Liver (tissue), 9 donors: ENCODE data around the gene GPR42. TPM values are rescaled to one million over a fixed set of nuclear protein-coding genes. Genes with fewer than 3 reads are reported as not detected.

ENCODE experiments used
- DNase-seq: peaks from one replicate; pipeline ENCODE4 v3.0.0-alpha.2; 2017; ENCODE audit warnings: low spot score
- H3K27ac ChIP-seq, 2 donors: one replicate each; pipeline ENCODE4 v1.7.0; 2013; ENCODE audit warnings: inconsistent platforms in 2 of 2, low read length in 2 of 2, control low read depth in 1 of 2, low read depth in 1 of 2, mild to moderate bottlenecking in 1 of 2
- H3K27me3 ChIP-seq, 4 donors: one replicate each; pipeline versions ENCODE4 v1.6.1 to v1.7.0; 2013; ENCODE audit warnings: low read length in 3 of 4, inconsistent platforms in 1 of 4, mild to moderate bottlenecking in 1 of 4, moderate library complexity in 1 of 4; ENCODE audit not compliant: control insufficient read depth in 4 of 4, insufficient read depth in 4 of 4
- H3K36me3 ChIP-seq, 4 donors: one replicate each; pipeline versions ENCODE4 v1.6.1 to v1.7.0; 2013; ENCODE audit warnings: low read length in 3 of 4, mild to moderate bottlenecking in 3 of 4, low read depth in 1 of 4, moderate library complexity in 1 of 4; ENCODE audit not compliant: control insufficient read depth in 4 of 4, insufficient read depth in 3 of 4
- H3K4me1 ChIP-seq, 4 donors: one replicate each; pipeline versions ENCODE4 v1.6.1 to v1.7.0; 2013; ENCODE audit warnings: low read length in 3 of 4, mild to moderate bottlenecking in 3 of 4, moderate library complexity in 1 of 4; ENCODE audit not compliant: control insufficient read depth in 4 of 4, insufficient read depth in 4 of 4
- H3K4me3 ChIP-seq, 3 donors: one replicate each; pipeline versions ENCODE4 v1.6.1 to v1.7.0; 2013; ENCODE audit warnings: low read length in 3 of 3, control low read depth in 1 of 3, low read depth in 1 of 3, mild to moderate bottlenecking in 1 of 3
- H3K9ac ChIP-seq, 2 donors: one replicate each; pipeline ENCODE4 v1.7.0; 2013; ENCODE audit warnings: low read length in 2 of 2, mild to moderate bottlenecking in 2 of 2, moderate library complexity in 2 of 2, control low read depth in 1 of 2, low read depth in 1 of 2
- H3K9me3 ChIP-seq, 4 donors: one replicate each; pipeline versions ENCODE4 v1.6.1 to v1.7.0; 2013; ENCODE audit warnings: low read length in 3 of 4; ENCODE audit not compliant: control insufficient read depth in 4 of 4
- ATF3 ChIP-seq: IDR thresholded peaks from 2 replicates; pipeline ENCODE4 v1.6.1; 2016; ENCODE audit warnings: antibody characterized with exemption
- EGR1 ChIP-seq, 2 donors: IDR thresholded peaks; 2 replicates each; pipeline ENCODE4 v1.6.1; 2016 to 2018; ENCODE audit warnings: antibody characterized with exemption in 2 of 2, low read depth in 2 of 2
- FOXA1 ChIP-seq: IDR thresholded peaks from 2 replicates; pipeline ENCODE4 v1.6.1; 2016; ENCODE audit warnings: antibody characterized with exemption
- FOXA2 ChIP-seq: IDR thresholded peaks from 2 replicates; pipeline ENCODE4 v1.6.1; 2016; ENCODE audit warnings: antibody characterized with exemption
- GABPA ChIP-seq, 2 donors: IDR thresholded peaks in 1 of 2; conservative IDR thresholded peaks in 1 of 2; 2 replicates each; pipeline ENCODE4 v1.6.1; 2016; ENCODE audit warnings: antibody characterized with exemption in 2 of 2, mild to moderate bottlenecking in 1 of 2, moderate library complexity in 1 of 2
- HNF4A ChIP-seq, 2 donors: conservative IDR thresholded peaks; 2 replicates each; pipeline ENCODE4 v1.6.1; 2016; ENCODE audit warnings: antibody characterized with exemption in 2 of 2, mild to moderate bottlenecking in 2 of 2
- JUND ChIP-seq, 2 donors: IDR thresholded peaks; 2 replicates each; pipeline ENCODE4 v1.6.1; 2016; ENCODE audit warnings: antibody characterized with exemption in 2 of 2
- MAX ChIP-seq: IDR thresholded peaks from 2 replicates; pipeline ENCODE4 v1.6.1; 2016; ENCODE audit warnings: antibody characterized with exemption
- NR2F2 ChIP-seq: IDR thresholded peaks from 2 replicates; pipeline ENCODE4 v1.6.1; 2016; ENCODE audit warnings: antibody characterized with exemption
- RAD21 ChIP-seq, 2 donors: IDR thresholded peaks; 2 replicates each; pipeline ENCODE4 v1.6.1; 2016; ENCODE audit warnings: antibody characterized with exemption in 2 of 2, mild to moderate bottlenecking in 2 of 2
- REST ChIP-seq: IDR thresholded peaks from 2 replicates; pipeline ENCODE4 v1.6.1; 2016; ENCODE audit warnings: antibody characterized with exemption, mild to moderate bottlenecking
- RXRA ChIP-seq, 2 donors: IDR thresholded peaks; 2 replicates each; pipeline ENCODE4 v1.6.1; 2017 to 2018; ENCODE audit warnings: antibody characterized with exemption in 2 of 2, mild to moderate bottlenecking in 1 of 2
- SP1 ChIP-seq: IDR thresholded peaks from 2 replicates; pipeline ENCODE4 v1.6.1; 2018; ENCODE audit warnings: antibody characterized with exemption, mild to moderate bottlenecking
- TAF1 ChIP-seq: conservative IDR thresholded peaks from 2 replicates; pipeline ENCODE4 v1.6.1; 2016; ENCODE audit warnings: antibody characterized with exemption, mild to moderate bottlenecking
- YY1 ChIP-seq: IDR thresholded peaks from 2 replicates; pipeline ENCODE4 v1.6.1; 2016; ENCODE audit warnings: antibody characterized with exemption, mild to moderate bottlenecking
- WGBS: extraction: QIAGEN DNeasy Blood & Tissue Kit; methylation state at CpG from one replicate; pipeline ENCODE4 v1.1.7; 2013; 5-methylcytosine and 5-hydroxymethylcytosine counted together
- polyA plus RNA-seq, 2 donors: library from polyadenylated mRNA; stranded (reverse) in 1 of 2; unstranded in 1 of 2; fragments of 200-250 nt in 1 of 2; fragments of >200 nt in 1 of 2; fragmentation: Nextera tagmentation in 1 of 2; extraction: Ambion mirVana in 1 of 2; gene quantifications; one replicate each; pipeline versions ENCODE4 v1.2.1 to v1.2.3, GENCODE V29; 2013 to 2015
- total RNA-seq, 2 donors: library from RNA; depleted of rRNA; stranded (reverse); fragments of >200 nt; gene quantifications; one replicate each; pipeline ENCODE4 v1.2.3, GENCODE V29; 2014
- TF ChIP-seq, protein P1 (sequence below): fragments of 150-350 bp; IDR thresholded peaks from 2 replicates; pipeline ENCODE4 v1.5.1; 2017; ENCODE audit warnings: improper control_type of control experiment, low read depth, low read length; ENCODE audit not compliant: missing input control
- TF ChIP-seq, protein P2 (sequence below): IDR thresholded peaks from 2 replicates; pipeline ENCODE4 v1.6.1; 2016; ENCODE audit warnings: antibody characterized with exemption
- donor health status: healthy.
- donor health status: healthy.
- donor health status: healthy.
- donor health status: healthy.
- donor health status: healthy.

The GPR42 gene
- total and polyA plus RNA-seq, 4 donors: not detected

DNA sequence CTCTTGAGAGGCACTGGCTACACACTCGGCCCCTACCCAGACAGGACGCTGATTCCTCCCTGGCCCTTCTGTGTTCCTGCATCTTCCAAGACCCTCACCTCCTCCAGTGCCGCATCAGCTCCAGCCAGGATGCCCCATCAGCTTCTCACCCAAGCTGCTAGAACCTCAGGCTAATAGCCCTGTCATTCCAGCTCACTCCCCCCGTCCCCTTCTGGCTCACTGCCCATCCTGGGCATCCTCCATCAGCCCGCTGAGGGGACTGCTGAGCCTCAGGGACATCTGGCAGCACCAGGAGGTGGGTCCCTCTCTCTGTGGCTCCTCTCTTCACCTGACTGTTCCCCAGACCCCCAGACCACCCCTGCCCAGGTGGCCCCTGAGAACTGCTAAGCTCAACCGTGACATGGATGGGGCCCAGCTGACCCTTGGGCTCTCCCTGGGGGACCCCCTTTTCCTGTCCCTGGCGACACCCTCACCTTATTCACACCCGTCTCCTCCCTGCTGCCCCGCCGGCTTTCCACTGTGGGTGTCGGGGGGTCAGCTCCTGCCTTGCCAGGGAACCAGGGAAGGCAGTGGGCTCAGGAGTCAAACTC is 7.8 kb upstream of the GPR42 start:
- DNase-seq: no peak

DNA sequence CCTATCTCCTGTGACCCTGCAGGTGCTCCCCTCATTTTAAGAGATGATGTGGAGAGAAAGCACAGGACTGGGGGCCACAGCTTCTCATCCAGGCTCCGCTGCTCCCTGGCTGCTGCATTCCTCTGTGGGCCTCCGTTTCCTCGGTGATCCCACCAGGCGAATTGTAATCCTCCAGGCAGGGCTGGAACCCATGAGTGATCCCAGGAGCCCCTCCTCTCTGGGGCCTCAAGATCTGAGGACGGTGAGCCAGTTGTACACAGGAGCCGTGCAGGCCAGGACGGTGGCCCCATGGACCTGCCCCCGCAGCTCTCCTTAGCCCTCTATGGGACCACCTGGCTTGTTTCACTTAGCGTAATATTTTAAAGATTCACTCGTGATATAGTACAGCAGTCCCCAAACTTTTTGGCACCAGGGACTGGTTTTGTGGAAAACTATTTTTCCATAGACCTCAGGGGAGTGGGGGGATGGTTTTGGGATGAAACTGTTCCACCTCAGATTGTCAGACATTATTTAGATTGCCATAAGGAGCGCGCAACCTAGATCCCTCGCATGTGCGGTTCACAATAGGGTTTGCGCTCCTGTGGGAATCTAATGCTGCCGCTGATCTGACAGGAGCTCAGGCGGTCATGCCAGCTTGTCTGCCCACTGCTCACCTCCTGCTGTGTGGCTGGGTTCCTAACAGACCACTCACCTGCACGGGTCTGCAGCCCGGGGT is 7.0 kb upstream of the GPR42 start:
- H3K4me1 ChIP-seq: no peaks in the 10 kb centered on the region
- no peak for DNase-seq
- H3K27me3 ChIP-seq: no peaks in the 10 kb centered on the region
- H3K9ac ChIP-seq: no peak overlapping the region
- TF ChIP-seq ATF3: no peak
- TF ChIP-seq, protein P1, sequence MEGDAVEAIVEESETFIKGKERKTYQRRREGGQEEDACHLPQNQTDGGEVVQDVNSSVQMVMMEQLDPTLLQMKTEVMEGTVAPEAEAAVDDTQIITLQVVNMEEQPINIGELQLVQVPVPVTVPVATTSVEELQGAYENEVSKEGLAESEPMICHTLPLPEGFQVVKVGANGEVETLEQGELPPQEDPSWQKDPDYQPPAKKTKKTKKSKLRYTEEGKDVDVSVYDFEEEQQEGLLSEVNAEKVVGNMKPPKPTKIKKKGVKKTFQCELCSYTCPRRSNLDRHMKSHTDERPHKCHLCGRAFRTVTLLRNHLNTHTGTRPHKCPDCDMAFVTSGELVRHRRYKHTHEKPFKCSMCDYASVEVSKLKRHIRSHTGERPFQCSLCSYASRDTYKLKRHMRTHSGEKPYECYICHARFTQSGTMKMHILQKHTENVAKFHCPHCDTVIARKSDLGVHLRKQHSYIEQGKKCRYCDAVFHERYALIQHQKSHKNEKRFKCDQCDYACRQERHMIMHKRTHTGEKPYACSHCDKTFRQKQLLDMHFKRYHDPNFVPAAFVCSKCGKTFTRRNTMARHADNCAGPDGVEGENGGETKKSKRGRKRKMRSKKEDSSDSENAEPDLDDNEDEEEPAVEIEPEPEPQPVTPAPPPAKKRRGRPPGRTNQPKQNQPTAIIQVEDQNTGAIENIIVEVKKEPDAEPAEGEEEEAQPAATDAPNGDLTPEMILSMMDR: no peak
- TF ChIP-seq NR2F2: no peak
- TF ChIP-seq MAX: no peak
- TF ChIP-seq FOXA2: no peak
- no peak for TF ChIP-seq HNF4A (conservative IDR thresholded peaks at IDR 0.05)
- TF ChIP-seq YY1: no peak
- TF ChIP-seq JUND (IDR thresholded peaks at IDR 0.05): no peak
- TF ChIP-seq FOXA1: no peak
- H3K27ac ChIP-seq: no peak overlapping the region
- no peaks in the 10 kb centered on the region for H3K36me3 ChIP-seq
- WGBS: 91% methylated on average over 19 of the region's 19 CpGs
- H3K4me3 ChIP-seq: no peak overlapping the region
- no peaks in the 10 kb centered on the region for H3K9me3 ChIP-seq

More for the DNA sequence above, 7.8 kb upstream of the GPR42 start:
- WGBS: 92% methylated on average over 11 of the region's 11 CpGs
- Histone ChIP-seq H3K27ac (no peak overlapping the region), H3K9ac (no peak overlapping the region), H3K4me3 (no peak overlapping the region), H3K4me1 (peaks cover 0 to 4% (median 0%) of the 10 kb centered on the region in 4 donors), H3K36me3 (no peaks in the 10 kb centered on the region), H3K9me3 (no peaks in the 10 kb centered on the region), H3K27me3 (no peaks in the 10 kb centered on the region)
- TF ChIP-seq NR2F2 (no peak), GABPA (IDR thresholded peaks at IDR 0.05 in 1 of 2, conservative IDR thresholded peaks at IDR 0.05 in 1 of 2) (no peak), SP1 (no peak)

DNA sequence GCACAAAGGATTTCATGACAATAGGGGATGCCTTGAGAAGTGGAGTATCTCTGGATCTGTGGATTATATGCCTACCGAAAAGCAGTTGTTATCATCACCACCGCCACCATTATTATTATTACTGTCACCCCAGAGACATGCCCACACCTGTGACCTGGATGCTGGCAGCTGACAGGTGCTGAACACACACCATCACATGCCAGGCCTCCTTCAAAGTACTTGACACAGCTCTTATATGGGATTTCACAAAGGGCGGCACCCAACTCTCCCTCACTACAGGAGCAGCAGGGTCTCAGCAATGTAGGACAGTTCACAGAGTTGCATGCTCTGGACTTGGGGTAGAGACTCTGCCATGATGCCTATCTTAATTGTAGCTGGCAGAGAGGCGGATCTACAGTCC is 5.6 kb upstream of the GPR42 start:
- H3K4me3 ChIP-seq: no peak overlapping the region
- no peaks in the 10 kb centered on the region for H3K36me3 ChIP-seq
- WGBS: 97% methylated on average over 4 of the region's 4 CpGs
- no peak overlapping the region for H3K27ac ChIP-seq
- DNase-seq: no peak
- H3K9ac ChIP-seq: no peak overlapping the region
- no peaks in the 10 kb centered on the region for H3K4me1 ChIP-seq
- H3K27me3 ChIP-seq: no peaks in the 10 kb centered on the region
- H3K9me3 ChIP-seq: no peaks in the 10 kb centered on the region
- TF ChIP-seq RXRA (IDR thresholded peaks at IDR 0.05) (no peak), RAD21 (IDR thresholded peaks at IDR 0.05) (no peak), NR2F2 (no peak), HNF4A (conservative IDR thresholded peaks at IDR 0.05) (no peak), REST (no peak), GABPA (IDR thresholded peaks at IDR 0.05 in 1 of 2, conservative IDR thresholded peaks at IDR 0.05 in 1 of 2) (no peak), EGR1 (IDR thresholded peaks at IDR 0.05; ENCODE audit: low read depth in 2 of 2) (no peak), MAX (no peak), FOXA2 (no peak), TAF1 (no peak)
- TF ChIP-seq, protein P2, sequence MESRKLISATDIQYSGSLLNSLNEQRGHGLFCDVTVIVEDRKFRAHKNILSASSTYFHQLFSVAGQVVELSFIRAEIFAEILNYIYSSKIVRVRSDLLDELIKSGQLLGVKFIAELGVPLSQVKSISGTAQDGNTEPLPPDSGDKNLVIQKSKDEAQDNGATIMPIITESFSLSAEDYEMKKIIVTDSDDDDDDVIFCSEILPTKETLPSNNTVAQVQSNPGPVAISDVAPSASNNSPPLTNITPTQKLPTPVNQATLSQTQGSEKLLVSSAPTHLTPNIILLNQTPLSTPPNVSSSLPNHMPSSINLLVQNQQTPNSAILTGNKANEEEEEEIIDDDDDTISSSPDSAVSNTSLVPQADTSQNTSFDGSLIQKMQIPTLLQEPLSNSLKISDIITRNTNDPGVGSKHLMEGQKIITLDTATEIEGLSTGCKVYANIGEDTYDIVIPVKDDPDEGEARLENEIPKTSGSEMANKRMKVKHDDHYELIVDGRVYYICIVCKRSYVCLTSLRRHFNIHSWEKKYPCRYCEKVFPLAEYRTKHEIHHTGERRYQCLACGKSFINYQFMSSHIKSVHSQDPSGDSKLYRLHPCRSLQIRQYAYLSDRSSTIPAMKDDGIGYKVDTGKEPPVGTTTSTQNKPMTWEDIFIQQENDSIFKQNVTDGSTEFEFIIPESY: no peak
